ENCODE measurements around the gene NDUFV2.

GRCh38 chr18:9095297-9096006 is 7.0 kb upstream of the NDUFV2 start:
- TF ChIP-seq CTCF (IDR thresholded peaks at IDR 0.05) = no peak
- no peak for TF ChIP-seq POLR2A (IDR thresholded peaks at IDR 0.05)

Data from esophagus squamous epithelium (tissue), 4 donors.